Measurements from ENCODE around the gene RAPGEF2.

- TF ChIP-seq CTCF (IDR thresholded peaks at IDR 0.05) (no peak), POLR2AphosphoS5 (IDR thresholded peaks at IDR 0.05; ENCODE audit: insufficient read depth in 1 of 2, low read depth in 1 of 2) (no peak)
Observed at GRCh38 chr4:159346681-159347080, 243.8 kb downstream of the RAPGEF2 start.
